HEK293T (cell line): ENCODE results near the gene PURB.
"Not testable (repeated sequence)": the region's sequence is repeated elsewhere in the genome, so short reads cannot be mapped to it uniquely, and the experiment has no call there.

Experiments
- CTCF ChIA-PET: fragments of 350-600 bp; formaldehyde crosslinking; extraction: SDS; loops from one replicate; lab custom pipeline; 2021; ENCODE audit warnings: antibody characterized with exemption, inconsistent platforms; lab: Yijun Ruan, JAX
- POLR2A ChIA-PET: fragments of 350-600 bp; formaldehyde crosslinking; extraction: SDS; loops from one replicate; lab custom pipeline; 2020; ENCODE audit warnings: antibody characterized with exemption, inconsistent platforms; lab: Yijun Ruan, JAX
- DNase-seq: peaks from one replicate; pipeline ENCODE4 v3.0.0; 2012; ENCODE audit warnings: mixed read lengths; ENCODE audit errors: extremely low spot score
- ARNT ChIP-seq: fragments of 450-650 bp; IDR thresholded peaks from 2 replicates; pipeline ENCODE4 v1.6.1; 2017; ENCODE audit warnings: mild to moderate bottlenecking
- BHLHE40 ChIP-seq: fragments of 450-650 bp; IDR thresholded peaks from 2 replicates; pipeline ENCODE4 v1.6.1; 2016; ENCODE audit warnings: mild to moderate bottlenecking, moderate library complexity, borderline replicate concordance
- CTBP1 ChIP-seq: fragments of 450-650 bp; IDR thresholded peaks from 2 replicates; pipeline ENCODE4 v1.6.1; 2016; ENCODE audit warnings: borderline replicate concordance
- ELF4 ChIP-seq: fragments of 450-650 bp; IDR thresholded peaks from 2 replicates; pipeline ENCODE4 v1.6.1; 2017; ENCODE audit warnings: antibody characterized with exemption
- FOXA1 ChIP-seq: fragments of 450-650 bp; IDR thresholded peaks from 2 replicates; pipeline ENCODE4 v1.6.1; 2016; ENCODE audit warnings: mild to moderate bottlenecking
- FOXK2 ChIP-seq: fragments of 450-650 bp; IDR thresholded peaks from 2 replicates; pipeline ENCODE4 v1.6.1; 2016; ENCODE audit warnings: mild to moderate bottlenecking
- FOXM1 ChIP-seq: fragments of 450-650 bp; IDR thresholded peaks from 2 replicates; pipeline ENCODE4 v1.6.1; 2017; ENCODE audit warnings: mild to moderate bottlenecking, borderline replicate concordance
- HDGF ChIP-seq: fragments of 450-650 bp; IDR thresholded peaks from 2 replicates; pipeline ENCODE4 v1.6.1; 2017; ENCODE audit warnings: antibody characterized with exemption, borderline replicate concordance
- L3MBTL2 ChIP-seq: fragments of 450-650 bp; conservative IDR thresholded peaks from 2 replicates; pipeline ENCODE4 v1.6.1; 2016; ENCODE audit warnings: mild to moderate bottlenecking
- LEF1 ChIP-seq: fragments of 450-650 bp; IDR thresholded peaks from 2 replicates; pipeline ENCODE4 v1.6.1; 2017; ENCODE audit warnings: mild to moderate bottlenecking, borderline replicate concordance
- NFRKB ChIP-seq: fragments of 450-650 bp; IDR thresholded peaks from 2 replicates; pipeline ENCODE4 v1.6.1; 2016; ENCODE audit warnings: mild to moderate bottlenecking, moderate library complexity
- PKNOX1 ChIP-seq: fragments of 450-650 bp; IDR thresholded peaks from 2 replicates; pipeline ENCODE4 v1.6.1; 2016
- SP1 ChIP-seq: fragments of 450-650 bp; IDR thresholded peaks from 2 replicates; pipeline ENCODE4 v1.6.1; 2017
- SUZ12 ChIP-seq: fragments of 450-650 bp; IDR thresholded peaks from 2 replicates; pipeline ENCODE4 v1.6.1; 2016; ENCODE audit warnings: mild to moderate bottlenecking
- TARDBP ChIP-seq: fragments of 450-650 bp; IDR thresholded peaks from 2 replicates; pipeline ENCODE4 v1.6.1; 2016
- ZNF384 ChIP-seq: fragments of 450-650 bp; IDR thresholded peaks from 2 replicates; pipeline ENCODE4 v1.6.1; 2016

The PURB gene

GRCh38 chr7:44876393-44876792 lies 8.9 kb downstream of the PURB start:
- CTCF ChIA-PET = no interaction called here
- no peak for DNase-seq
- TF ChIP-seq LEF1 = no peak
- no peak for TF ChIP-seq SUZ12
- POLR2A ChIA-PET = interaction anchor here (1.6 kb wide), 1 partner anchor 9 kb away, joined by 6 read pairs; the partner anchor contains the start of gene PURB

DNA sequence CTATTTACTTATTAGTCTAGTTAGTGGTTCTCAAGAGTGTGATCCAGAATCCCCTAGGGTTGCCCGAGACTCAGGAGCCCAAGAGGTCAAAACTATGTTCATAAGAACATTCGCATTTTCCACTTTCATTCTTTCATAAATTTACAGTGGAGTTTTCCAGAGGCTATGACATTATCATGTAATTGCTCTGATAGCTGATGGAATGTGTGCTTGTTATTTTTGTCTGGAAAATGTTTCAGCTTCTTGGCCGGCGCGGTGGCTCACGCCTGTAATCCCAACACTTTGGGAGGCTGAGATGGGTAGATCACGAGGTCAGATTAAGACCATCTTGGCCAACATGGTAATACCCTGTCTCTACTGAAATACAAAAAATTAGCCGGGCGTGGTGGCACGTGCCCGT lies 10.1 kb downstream of the PURB start:
- DNase-seq = no peak
- ChIA-PET CTCF (no interaction called here), POLR2A (interaction anchor here (1.0 to 1.8 kb wide), 2 partner anchors 10 to 24 kb away, joined by 3 to 8 read pairs; partner anchors contain the start of gene PURB)
- TF ChIP-seq BHLHE40 (no peak), HDGF (no peak), FOXM1 (no peak), ZNF384 (no peak), FOXK2 (no peak), NFRKB (no peak), LEF1 (no peak), ELF4 (no peak), L3MBTL2 (no peak), CTBP1 (no peak), ARNT (no peak), PKNOX1 (no peak), SUZ12 (no peak), TARDBP (no peak)

- CTCF ChIA-PET = interaction anchor here (0.5 kb wide), 1 partner anchor 127 kb away, joined by 3 read pairs; no protein-coding TSS in a partner anchor
- POLR2A ChIA-PET = interaction anchor here (1.1 kb wide), 1 partner anchor 10 kb away, joined by 3 read pairs; no protein-coding TSS in a partner anchor
- no peak for DNase-seq
- TF ChIP-seq FOXK2 = no peak
- no peak for TF ChIP-seq ELF4
- no peak for TF ChIP-seq BHLHE40
- TF ChIP-seq ARNT = no peak
These were observed 12.5 kb downstream of the PURB start for GRCh38 chr7:44872787-44873186.

DNA sequence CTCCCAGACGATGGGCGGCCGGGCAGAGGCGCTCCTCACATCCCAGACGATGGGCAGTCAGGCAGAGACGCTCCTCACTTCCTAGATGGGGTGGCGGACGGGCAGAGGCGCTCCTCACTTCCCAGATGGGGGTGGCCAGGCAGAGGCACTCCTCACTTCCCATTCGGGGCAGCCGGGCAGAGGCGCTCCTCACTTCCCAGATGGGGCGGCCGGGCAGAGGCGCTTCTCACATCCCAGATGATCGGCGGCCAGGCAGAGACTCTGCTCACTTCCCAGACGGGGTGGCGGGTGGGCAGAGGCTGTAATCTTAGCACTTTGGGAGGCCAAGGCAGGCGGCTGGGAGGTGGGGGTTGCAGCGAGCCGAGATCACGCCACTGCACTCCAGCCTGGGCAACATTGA lies 13.4 kb downstream of the PURB start:
- CTCF ChIA-PET, DNase-seq, POLR2A ChIA-PET: not testable (repeated sequence)

DNA sequence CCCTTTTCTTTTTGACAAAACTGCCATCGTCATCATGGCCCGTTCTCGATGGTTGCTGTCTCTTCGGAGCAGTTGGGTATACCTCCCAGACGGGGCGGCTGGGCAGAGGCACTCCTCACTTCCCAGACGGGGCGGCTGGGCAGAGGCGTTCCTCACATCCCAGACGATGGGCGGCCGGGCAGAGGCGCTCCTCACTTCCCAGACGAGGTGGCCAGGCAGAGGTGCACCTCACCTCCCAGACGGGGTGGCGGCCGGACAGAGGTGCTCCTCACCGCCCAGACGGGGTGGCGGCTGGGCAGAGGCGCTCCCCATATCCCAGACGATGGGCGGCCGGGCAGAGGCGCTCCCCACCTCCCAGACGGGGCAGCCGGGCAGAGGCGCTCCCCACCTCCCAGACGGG lies 14.6 kb downstream of the PURB start:
- DNase-seq, CTCF ChIA-PET: not testable (repeated sequence)

GRCh38 chr7:44870336-44870735 lies 15.0 kb downstream of the PURB start:
- POLR2A ChIA-PET, DNase-seq, CTCF ChIA-PET: not testable (repeated sequence)

More for the DNA sequence above, 14.6 kb downstream of the PURB start:
- POLR2A ChIA-PET = not testable (repeated sequence)

DNA sequence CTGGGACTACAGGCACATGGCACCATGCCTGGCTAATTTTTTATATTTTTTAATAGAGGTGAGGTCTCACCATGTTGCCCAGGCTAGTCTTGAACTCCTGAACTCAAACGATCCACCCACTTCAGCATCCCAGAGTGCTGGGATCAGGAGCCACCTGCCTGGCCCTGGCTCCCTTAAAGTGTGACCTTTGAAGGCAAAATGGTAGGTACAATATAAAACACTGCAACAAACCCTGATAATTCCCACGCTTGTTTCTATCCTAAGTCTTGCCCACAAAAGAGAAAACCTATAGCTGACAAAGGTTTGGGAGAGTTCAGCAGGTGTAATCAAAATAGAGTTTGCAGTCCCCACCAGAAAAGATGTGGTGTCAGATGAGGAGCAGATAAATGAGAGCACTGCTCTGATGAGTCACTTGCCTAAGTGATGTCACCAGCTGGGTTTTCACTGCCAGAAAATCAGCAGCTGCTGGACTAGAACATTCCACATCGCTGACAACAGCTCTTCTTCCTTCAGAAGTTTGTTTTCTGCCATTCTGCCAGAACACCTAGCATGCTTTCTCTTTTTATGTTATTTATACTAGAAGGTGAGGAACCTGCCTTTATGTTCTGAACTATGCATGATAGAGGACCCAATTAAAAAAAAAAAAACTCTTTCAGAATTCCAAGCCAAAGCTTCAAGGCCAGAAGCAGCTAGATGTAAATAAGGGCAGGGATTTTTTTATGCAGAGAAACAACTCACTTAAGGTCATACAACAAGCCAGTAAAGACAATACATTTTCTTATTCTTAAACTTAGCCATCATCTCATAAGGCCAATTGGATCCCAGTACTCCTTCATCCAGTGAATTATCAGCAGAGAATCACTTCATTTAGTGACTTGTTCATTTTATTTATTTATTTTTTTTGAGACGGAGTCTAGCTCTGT lies 18.0 kb downstream of the PURB start:
- POLR2A ChIA-PET = interaction anchor here (1.0 to 2.7 kb wide), 3 partner anchors 17 to 19 kb away, joined by 3 to 12 read pairs (median 8); partner anchors contain the start of genes H2AZ2 and PURB
- no peak for DNase-seq
- CTCF ChIA-PET = interaction anchor here (0.8 to 1.2 kb wide), 2 partner anchors 9 to 12 kb away, joined by 4 to 7 read pairs; no protein-coding TSS in a partner anchor

DNA sequence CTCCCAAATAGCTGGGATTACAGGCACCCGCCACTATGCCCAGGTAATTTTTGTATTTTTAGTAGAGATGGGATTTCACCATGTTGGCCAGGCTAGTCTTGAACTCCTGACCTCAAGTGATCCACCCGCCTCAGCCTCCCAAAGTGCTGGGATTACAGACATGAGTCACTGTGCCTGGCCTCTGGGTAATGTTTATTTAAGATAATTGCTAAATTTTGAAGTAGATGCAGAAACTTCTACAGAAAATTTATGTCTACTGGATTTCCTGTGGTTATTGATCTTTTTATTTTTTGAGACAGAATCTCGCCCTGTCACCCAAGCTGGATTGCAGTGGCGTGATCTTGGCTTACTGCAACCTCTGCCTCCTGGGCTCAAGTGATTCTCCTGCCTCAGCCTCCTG lies 23.4 kb downstream of the PURB start:
- ChIA-PET POLR2A (interaction anchor here (1.8 kb wide), 1 partner anchor 13 kb away, joined by 13 read pairs; the partner anchor contains the start of gene H2AZ2), CTCF (interaction anchor here (0.6 to 0.7 kb wide), 2 partner anchors 57 to 163 kb away, joined by 3 to 5 read pairs; no protein-coding TSS in a partner anchor)
- DNase-seq = not testable (repeated sequence)

More for the DNA sequence above, 18.0 kb downstream of the PURB start:
- TF ChIP-seq SUZ12 (no peak), NFRKB (no peak), ZNF384 (no peak), ARNT (no peak)

DNA sequence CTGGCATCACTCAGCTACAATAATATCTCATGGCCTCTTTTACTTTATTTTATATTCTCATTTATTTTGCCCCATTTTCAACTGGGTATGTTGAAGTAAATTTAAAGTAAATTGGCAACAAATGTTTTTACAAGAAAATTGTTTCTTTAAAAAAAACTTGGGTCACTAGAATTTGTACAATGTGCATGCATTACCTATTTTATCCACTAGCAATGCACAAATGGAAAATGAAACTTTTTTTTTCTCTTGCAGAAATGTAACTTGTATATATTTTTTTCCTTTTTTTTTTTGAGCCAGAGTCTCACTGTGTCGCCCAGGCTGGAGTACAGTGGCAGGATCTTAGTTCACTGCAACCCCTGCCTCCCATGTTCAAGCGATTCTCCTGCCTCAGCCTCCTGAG lies 27.2 kb downstream of the PURB start:
- no peak for DNase-seq
- CTCF ChIA-PET = interaction anchor here (1.0 to 1.5 kb wide), 2 partner anchors 8 to 9 kb away, joined by 3 to 7 read pairs; no protein-coding TSS in a partner anchor
- TF ChIP-seq SP1 (no peak), FOXM1 (no peak), ELF4 (no peak), FOXA1 (no peak), FOXK2 (no peak), LEF1 (no peak), ARNT (no peak), NFRKB (no peak), CTBP1 (no peak), BHLHE40 (no peak), L3MBTL2 (no peak), TARDBP (no peak), SUZ12 (no peak), HDGF (no peak), ZNF384 (no peak), PKNOX1 (no peak)
- POLR2A ChIA-PET = interaction anchor here (1.4 kb wide), 1 partner anchor 9 kb away, joined by 10 read pairs; no protein-coding TSS in a partner anchor
